ENCODE results near the gene ERICH4.

- no peak for TF ChIP-seq CTCF (conservative IDR thresholded peaks at IDR 0.05)
- no peak for TF ChIP-seq ZFX (IDR thresholded peaks at IDR 0.05)
These were observed 30.0 kb upstream of the ERICH4 start for GRCh38 chr19:41412953-41413352.
